Kidney (tissue), 22 donors: ENCODE data around the gene CCDC50. TPM values are rescaled to one million over a fixed set of nuclear protein-coding genes. Genes with fewer than 3 reads are reported as not detected.

Experiments
- DNase-seq, 5 donors: peaks; one replicate each; pipeline ENCODE4 v3.0.0-alpha.2; 2013 to 2020
- FAIRE-seq: peaks from 2 replicates; lab custom pipeline; 2012; peaks lifted over from hg19 to GRCh38; lab: Jason Lieb, UNC
- H3K27ac ChIP-seq, 2 donors: one replicate each; pipeline ENCODE4 v1.7.0; 2013; ENCODE audit warnings: low read depth in 2 of 2, low read length in 2 of 2, inconsistent platforms in 1 of 2
- H3K27me3 ChIP-seq: one replicate; pipeline ENCODE4 v1.7.1; 2013; ENCODE audit warnings: low read length, inconsistent platforms; ENCODE audit not compliant: control insufficient read depth, insufficient read depth
- H3K36me3 ChIP-seq, 3 donors: one replicate each; pipeline versions ENCODE4 v1.7.0 to v1.7.1; 2013; ENCODE audit warnings: low read length in 3 of 3, control low read depth in 1 of 3, inconsistent platforms in 1 of 3; ENCODE audit not compliant: insufficient read depth in 3 of 3, control insufficient read depth in 2 of 3
- H3K4me1 ChIP-seq, 3 donors: one replicate each; pipeline versions ENCODE4 v1.7.0 to v1.7.1; 2013; ENCODE audit warnings: low read length in 3 of 3, inconsistent platforms in 1 of 3, low read depth in 1 of 3; ENCODE audit not compliant: control insufficient read depth in 2 of 3, insufficient read depth in 2 of 3
- H3K4me3 ChIP-seq, 3 donors: one replicate each; pipeline versions ENCODE4 v1.7.0 to v1.8.1; 2013; ENCODE audit warnings: low read length in 3 of 3, control low read depth in 1 of 3, inconsistent platforms in 1 of 3
- H3K9ac ChIP-seq, 3 donors: one replicate each; pipeline versions ENCODE4 v1.7.0 to v1.7.1; 2013; ENCODE audit warnings: low read length in 3 of 3, control low read depth in 1 of 3, inconsistent platforms in 1 of 3
- H3K9me3 ChIP-seq, 3 donors: one replicate each; pipeline versions ENCODE4 v1.7.0 to v1.7.1; 2013; ENCODE audit warnings: low read length in 3 of 3, control low read depth in 1 of 3, inconsistent platforms in 1 of 3; ENCODE audit not compliant: control insufficient read depth in 2 of 3, insufficient read depth in 1 of 3
- CTCF ChIP-seq: IDR thresholded peaks from 3 replicates; pipeline ENCODE4 v1.5.1; 2012; ENCODE audit warnings: mild to moderate bottlenecking, moderate library complexity, borderline replicate concordance; ENCODE audit not compliant: insufficient read depth; ENCODE audit errors: extremely low read depth
- intact Hi-C: fragments of 100-400 bp; cut with DNase I; formaldehyde crosslinking; loops from one replicate; pipeline ENCODE4 v1.11.1; 2022
- long read RNA-seq, 10 donors: library from polyadenylated mRNA in 1 of 10; unstranded in 1 of 10; transcript quantifications; one replicate each; pipeline ENCODE4 v2.0.0 and lab custom pipeline, GENCODE V29; 2021 to 2026
- polyA plus RNA-seq: library from polyadenylated mRNA; stranded (reverse); fragments of 350-450 nt; fragmentation: Illumina TruSeq; extraction: RNeasy Lipid Tissue Mini Kit (QIAGEN cat#74804); gene quantifications from one replicate; pipeline ENCODE4 v1.2.3, GENCODE V29; 2014; ENCODE audit warnings: low read depth, low replicate concordance; ENCODE audit not compliant: insufficient read depth
- total RNA-seq: library from RNA; stranded (reverse); fragmentation: NEBNext Ultra II Directional; extraction: Animal tissue kit (Norgen Biotek cat#: 25700); gene quantifications from one replicate; pipeline ENCODE4 v1.2.1, GENCODE V29; 2021
- donor health status: control.
- donor health status: control.
- donor health status: control.
- donor health status: control.
- donor health status: control.
- donor health status: DM: yes; HTN: yes; CAD: no.
- donor health status: Normal renal cell carcinoma (clear cell type).

The CCDC50 gene
- 105 TPM for total RNA-seq
- 34.7 TPM for polyA plus RNA-seq
- long read RNA-seq, donor 1, transcript CCDC50-202 (11 exons, 1,926 nt): major isoform, 14 of 22 reads
- long read RNA-seq, donor 1, partial matches to known transcripts: 8 of 22 reads
- long read RNA-seq, donor 1, other reads (novel, unspliced or antisense): 0 of 22 reads
- long read RNA-seq, donor 2, full-length matches to known transcripts: 14 of 36 reads
- long read RNA-seq, donor 2, partial matches to known transcripts: 22 of 36 reads
- long read RNA-seq, donor 2, other reads (novel, unspliced or antisense): 0 of 36 reads
- long read RNA-seq, donor 3, full-length matches to known transcripts: 13 of 33 reads
- long read RNA-seq, donor 3, partial matches to known transcripts: 20 of 33 reads
- long read RNA-seq, donor 3, other reads (novel, unspliced or antisense): 0 of 33 reads
- long read RNA-seq, donor 4, transcript CCDC50-202 (11 exons, 1,926 nt): major isoform, 17 of 41 reads
- long read RNA-seq, donor 4, partial matches to known transcripts: 24 of 41 reads
- long read RNA-seq, donor 4, other reads (novel, unspliced or antisense): 0 of 41 reads
- long read RNA-seq, donor 5: 0 reads
- long read RNA-seq, donor 6, full-length matches to known transcripts: 6 of 13 reads
- long read RNA-seq, donor 6, partial matches to known transcripts: 7 of 13 reads
- long read RNA-seq, donor 6, other reads (novel, unspliced or antisense): 0 of 13 reads
- long read RNA-seq, donor 7, full-length matches to known transcripts: 39 of 51 reads
- long read RNA-seq, donor 7, partial matches to known transcripts: 3 of 51 reads
- long read RNA-seq, donor 7, other reads (novel, unspliced or antisense): 9 of 51 reads
- long read RNA-seq, donor 8, full-length matches to known transcripts: 10 of 20 reads
- long read RNA-seq, donor 8, partial matches to known transcripts: 10 of 20 reads
- long read RNA-seq, donor 8, other reads (novel, unspliced or antisense): 0 of 20 reads
- long read RNA-seq, donor 9, transcript CCDC50-202 (11 exons, 1,926 nt): major isoform, 5 of 17 reads
- long read RNA-seq, donor 9, partial matches to known transcripts: 12 of 17 reads
- long read RNA-seq, donor 9, other reads (novel, unspliced or antisense): 0 of 17 reads
- long read RNA-seq, donor 10, transcript CCDC50-202 (11 exons, 1,926 nt): major isoform, 10 of 28 reads
- long read RNA-seq, donor 10, partial matches to known transcripts: 18 of 28 reads
- long read RNA-seq, donor 10, other reads (novel, unspliced or antisense): 0 of 28 reads

DNA sequence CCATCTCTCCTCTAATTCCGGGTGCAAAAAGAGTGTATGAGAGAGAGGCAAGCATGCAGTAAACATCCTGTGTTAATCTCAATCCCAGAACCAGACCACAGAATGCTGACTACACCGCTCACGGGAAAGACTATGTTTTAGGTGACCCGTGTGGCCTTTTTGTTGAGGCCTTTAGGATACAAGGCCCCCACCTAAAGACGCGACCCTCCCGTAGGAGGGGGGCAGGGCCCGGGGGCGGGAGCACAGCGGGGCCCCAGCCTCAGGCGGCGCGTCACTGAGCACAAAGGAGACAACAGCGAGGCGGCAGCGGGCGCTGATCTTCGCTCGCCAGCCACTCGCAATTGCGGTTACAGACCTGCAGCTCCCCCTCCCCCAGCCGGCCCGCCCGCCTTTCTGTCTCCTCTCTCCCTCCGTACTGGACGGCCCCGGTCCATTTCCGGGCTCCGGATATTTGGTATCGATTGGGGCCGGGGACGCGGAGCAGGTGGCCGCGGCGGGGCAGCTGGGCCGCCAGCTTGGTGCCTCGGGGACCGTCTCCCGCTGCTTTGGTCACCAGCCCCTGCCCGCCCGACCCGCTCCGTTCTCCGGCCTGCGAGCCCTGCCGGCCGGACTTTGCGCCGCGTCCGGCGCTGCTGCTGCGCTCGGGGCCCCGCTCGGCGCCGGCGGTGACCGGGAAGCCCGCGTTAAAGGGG, at the start of gene CCDC50:
CCDC50 (plus strand) TSS at position 433 of the 692 bp plus-strand sequence. CDS start 281 bp downstream, outside the sequence.
- H3K4me3 ChIP-seq: peak within 1 kb of the TSS; percentile 67 to 92 (median 83)
- intact Hi-C loops: no loop called here
- no peak for TF ChIP-seq CTCF
- peak; percentile 85 to 96 (median 91) for DNase-seq
- H3K27me3 ChIP-seq: no peaks in the 10 kb centered on the region
- H3K9ac ChIP-seq: peak within 1 kb of the TSS; percentile 73 to 86 (median 74)
- peak within 1 kb of the TSS; percentile 95 to 96 for H3K27ac ChIP-seq
- no peak for FAIRE-seq
- H3K9me3 ChIP-seq: no peaks in the 10 kb centered on the region
- H3K4me1 ChIP-seq: peaks cover 0 to 15% (median 7%) of the 10 kb centered on the region in 3 donors
- H3K36me3 ChIP-seq: no peaks in the 10 kb centered on the region

GRCh38 chr3:191280111-191280510, 49.1 kb upstream of the CCDC50 start:
- intact Hi-C loops: no loop called here
- no peaks in the 10 kb centered on the region for H3K36me3 ChIP-seq
- FAIRE-seq (no peak), DNase-seq (no peak)
- no peaks in the 10 kb centered on the region for H3K4me1 ChIP-seq
- H3K4me3 ChIP-seq: no peak overlapping the region
- no peaks in the 10 kb centered on the region for H3K27me3 ChIP-seq
- TF ChIP-seq CTCF: no peak
- no peak overlapping the region for H3K9ac ChIP-seq
- no peaks in the 10 kb centered on the region for H3K9me3 ChIP-seq
- no peak overlapping the region for H3K27ac ChIP-seq

- intact Hi-C loops: no loop called here
Observed at GRCh38 chr3:191280882-191281281, 48.3 kb upstream of the CCDC50 start.

More at GRCh38 chr3:191280882-191281281, 48.3 kb upstream of the CCDC50 start:
- TF ChIP-seq CTCF: no peak
- Histone ChIP-seq H3K9ac (no peak overlapping the region), H3K36me3 (no peaks in the 10 kb centered on the region), H3K4me3 (no peak overlapping the region), H3K27ac (no peak overlapping the region), H3K27me3 (no peaks in the 10 kb centered on the region), H3K9me3 (no peaks in the 10 kb centered on the region), H3K4me1 (no peaks in the 10 kb centered on the region)
- FAIRE-seq: no peak
- no peak for DNase-seq
